Mesenchymal stem cell (in vitro differentiated cells and primary cell): Measurements from ENCODE around the gene FAM193B.

Source experiments
- DNase-seq: peaks from one replicate; pipeline ENCODE4 v3.0.0-alpha.2; 2013
- H2AFZ ChIP-seq: one replicate; pipeline ENCODE4 v1.6.1; 2013; ENCODE audit warnings: low read depth, mild to moderate bottlenecking, control low read depth, inconsistent platforms, low read length, moderate library complexity
- H2AK5ac ChIP-seq: 2 replicates; pipeline ENCODE4 v1.6.1; 2013; ENCODE audit warnings: low read length, moderate library complexity, mild to moderate bottlenecking, inconsistent platforms; ENCODE audit not compliant: severe bottlenecking
- H2BK120ac ChIP-seq: one replicate; pipeline ENCODE4 v1.6.1; 2013; ENCODE audit warnings: low read depth, mild to moderate bottlenecking, inconsistent platforms, low read length, moderate library complexity
- H2BK12ac ChIP-seq, 2 experiments: one replicate each; pipeline ENCODE4 v1.6.1; 2013; ENCODE audit warnings: inconsistent platforms in 2 of 2, low read length in 2 of 2, mild to moderate bottlenecking in 2 of 2, moderate library complexity in 2 of 2, control low read depth in 1 of 2
- H2BK15ac ChIP-seq: one replicate; pipeline ENCODE4 v1.6.1; 2013; ENCODE audit warnings: mild to moderate bottlenecking, low read depth, inconsistent platforms; ENCODE audit not compliant: poor library complexity, severe bottlenecking
- H2BK5ac ChIP-seq: 2 replicates; pipeline ENCODE4 v1.6.1; 2013; ENCODE audit warnings: low read depth, mild to moderate bottlenecking, low read length, control low read depth, inconsistent platforms; ENCODE audit not compliant: poor library complexity, severe bottlenecking
- H3K14ac ChIP-seq, 2 experiments: one replicate each; pipeline ENCODE4 v1.6.1; 2013; ENCODE audit warnings: inconsistent platforms in 2 of 2, low read length in 2 of 2, control low read depth in 1 of 2, mild to moderate bottlenecking in 1 of 2, moderate library complexity in 1 of 2
- H3K18ac ChIP-seq, 2 experiments: one replicate each; pipeline ENCODE4 v1.6.1; 2013; ENCODE audit warnings: inconsistent platforms in 2 of 2, low read length in 2 of 2, control low read depth in 1 of 2, low read depth in 1 of 2, mild to moderate bottlenecking in 1 of 2
- H3K23ac ChIP-seq, 2 experiments: one replicate each; pipeline ENCODE4 v1.6.1; 2013; ENCODE audit warnings: inconsistent platforms in 2 of 2, low read length in 2 of 2, mild to moderate bottlenecking in 2 of 2, moderate library complexity in 2 of 2, control low read depth in 1 of 2
- H3K27ac ChIP-seq: 2 replicates; pipeline ENCODE4 v1.5.1; 2013; ENCODE audit warnings: mild to moderate bottlenecking, moderate library complexity, low read length, control low read depth, inconsistent platforms; ENCODE audit not compliant: poor library complexity, severe bottlenecking
- H3K27me3 ChIP-seq, 2 experiments: 2 replicates each; pipeline versions ENCODE4 v1.6.1 to v1.7.0; 2013; ENCODE audit warnings: low read length in 2 of 2, mild to moderate bottlenecking in 2 of 2, moderate library complexity in 2 of 2, control low read depth in 1 of 2, inconsistent platforms in 1 of 2; ENCODE audit not compliant: control insufficient read depth in 1 of 2, insufficient read depth in 1 of 2
- H3K36me3 ChIP-seq, 2 experiments: 2 replicates each; pipeline versions ENCODE4 v1.6.1 to v1.7.0; 2013; ENCODE audit warnings: low read length in 2 of 2, control low read depth in 1 of 2, inconsistent platforms in 1 of 2, low read depth in 1 of 2, mild to moderate bottlenecking in 1 of 2; ENCODE audit not compliant: insufficient read depth in 2 of 2, control insufficient read depth in 1 of 2
- H3K4ac ChIP-seq, 2 experiments: one replicate each; pipeline ENCODE4 v1.6.1; 2013; ENCODE audit warnings: inconsistent platforms in 2 of 2, low read length in 2 of 2, mild to moderate bottlenecking in 2 of 2, moderate library complexity in 2 of 2, control low read depth in 1 of 2, low read depth in 1 of 2
- H3K4me1 ChIP-seq: 2 replicates; pipeline ENCODE4 v1.6.1; 2013; ENCODE audit warnings: low read depth, low read length, control low read depth; ENCODE audit not compliant: control insufficient read depth, insufficient read depth
- H3K4me2 ChIP-seq: 2 replicates; pipeline ENCODE4 v1.6.1; 2013; ENCODE audit warnings: low read length, mild to moderate bottlenecking, inconsistent platforms; ENCODE audit not compliant: poor library complexity, severe bottlenecking
- H3K4me3 ChIP-seq, 2 experiments: 2 replicates each; pipeline versions ENCODE4 v1.5.1 to v1.7.0; 2013; ENCODE audit warnings: low read length in 2 of 2, mild to moderate bottlenecking in 2 of 2, control low read depth in 1 of 2, low read depth in 1 of 2; ENCODE audit not compliant: insufficient read depth in 1 of 2
- H3K79me1 ChIP-seq: replicated peaks from 2 replicates; pipeline ENCODE4 v1.6.1; 2013; ENCODE audit warnings: mild to moderate bottlenecking, control low read depth, low read length, inconsistent platforms; ENCODE audit not compliant: poor library complexity, severe bottlenecking
- H3K9ac ChIP-seq: 2 replicates; pipeline ENCODE4 v1.7.0; 2013; ENCODE audit warnings: mild to moderate bottlenecking, low read length, moderate library complexity
- H3K9me3 ChIP-seq: 2 replicates; pipeline ENCODE4 v1.7.0; 2013; ENCODE audit warnings: mild to moderate bottlenecking, low read length; ENCODE audit not compliant: control insufficient read depth
- H4K8ac ChIP-seq: one replicate; pipeline ENCODE4 v1.6.1; 2013; ENCODE audit warnings: inconsistent platforms, mild to moderate bottlenecking, low read length, moderate library complexity
- H4K91ac ChIP-seq: one replicate; pipeline ENCODE4 v1.6.1; 2013; ENCODE audit warnings: mild to moderate bottlenecking, low read length, inconsistent platforms
- WGBS: methylation state at CpG from one replicate; pipeline ENCODE4 v1.1.7; 2013; ENCODE audit warnings: mixed read lengths; 5-methylcytosine and 5-hydroxymethylcytosine counted together

Gene FAM193B

DNA sequence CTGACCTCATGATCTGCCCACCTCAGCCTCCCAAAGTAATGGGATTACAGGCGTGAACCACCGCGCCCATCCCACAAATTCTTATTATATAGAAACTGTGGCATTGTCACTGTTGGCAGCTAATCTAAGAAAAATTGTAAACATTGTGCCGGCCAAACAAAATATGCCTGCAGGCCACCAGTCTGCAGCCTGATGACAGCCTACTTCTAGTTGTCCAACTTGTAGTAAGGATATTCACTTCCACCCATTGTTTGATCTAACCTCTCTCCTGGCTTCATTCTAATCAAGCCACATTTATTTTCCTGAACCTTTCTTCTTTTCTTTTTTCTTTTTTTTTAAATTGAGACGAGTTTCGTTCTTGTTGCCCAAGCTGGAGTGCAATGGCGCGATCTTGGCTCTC lies 24.0 kb upstream of the FAM193B start:
- Histone ChIP-seq H2AK5ac (no peak overlapping the region), H3K4me1 (no peaks in the 10 kb centered on the region), H3K9ac (no peak overlapping the region), H3K27me3 (peaks cover 6 to 18% of the 10 kb centered on the region in 2 experiments), H3K4ac (no peak overlapping the region), H2BK120ac (no peak overlapping the region), H2BK5ac (no peak overlapping the region), H2BK12ac (no peak overlapping the region), H3K4me3 (no peak overlapping the region), H2BK15ac (no peak overlapping the region), H3K18ac (no peak overlapping the region), H3K36me3 (no peaks in the 10 kb centered on the region), H3K79me1 (no peaks in the 10 kb centered on the region), H3K14ac (no peak overlapping the region), H3K4me2 (no peak overlapping the region), H4K91ac (no peak overlapping the region), H2AFZ (no peak overlapping the region), H4K8ac (no peak overlapping the region), H3K23ac (no peak overlapping the region), H3K27ac (no peak overlapping the region), H3K9me3 (no peaks in the 10 kb centered on the region)
- DNase-seq: no peak
- 93% methylated on average over 8 of the region's 8 CpGs for WGBS

DNA sequence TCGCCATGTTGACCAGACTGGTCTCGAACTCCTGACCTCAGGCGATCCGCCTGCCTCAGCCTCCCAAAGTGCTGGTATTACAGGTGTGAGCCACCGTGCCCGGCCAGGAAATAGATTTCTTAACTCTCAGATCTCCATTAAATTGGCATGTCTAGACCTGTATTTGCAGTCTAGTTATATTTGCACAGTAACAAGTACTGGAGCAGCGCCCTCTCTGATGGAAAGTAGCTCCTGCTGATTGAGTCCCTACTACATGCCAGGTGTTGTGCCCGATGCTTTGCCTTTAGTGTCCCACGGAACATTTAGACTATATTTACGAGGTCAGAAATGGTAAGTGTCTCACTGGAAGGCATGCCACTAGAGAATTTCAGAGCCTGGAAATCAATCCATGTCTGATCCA lies 21.8 kb upstream of the FAM193B start:
- Histone ChIP-seq H2BK5ac (no peak overlapping the region), H2BK15ac (no peak overlapping the region), H2AFZ (no peak overlapping the region), H2AK5ac (no peak overlapping the region), H3K4me1 (no peaks in the 10 kb centered on the region), H3K9ac (no peak overlapping the region), H3K14ac (no peak overlapping the region), H2BK120ac (no peak overlapping the region), H4K91ac (no peak overlapping the region), H3K36me3 (no peaks in the 10 kb centered on the region), H3K79me1 (no peaks in the 10 kb centered on the region), H2BK12ac (no peak overlapping the region), H4K8ac (no peak overlapping the region), H3K4me3 (no peak overlapping the region), H3K27ac (no peak overlapping the region), H3K27me3 (peaks cover 6 to 17% of the 10 kb centered on the region in 2 experiments), H3K23ac (no peak overlapping the region), H3K4me2 (no peak overlapping the region), H3K9me3 (no peaks in the 10 kb centered on the region), H3K18ac (no peak overlapping the region), H3K4ac (no peak overlapping the region)
- WGBS: 80% methylated on average over 10 of the region's 10 CpGs
- no peak for DNase-seq

DNA sequence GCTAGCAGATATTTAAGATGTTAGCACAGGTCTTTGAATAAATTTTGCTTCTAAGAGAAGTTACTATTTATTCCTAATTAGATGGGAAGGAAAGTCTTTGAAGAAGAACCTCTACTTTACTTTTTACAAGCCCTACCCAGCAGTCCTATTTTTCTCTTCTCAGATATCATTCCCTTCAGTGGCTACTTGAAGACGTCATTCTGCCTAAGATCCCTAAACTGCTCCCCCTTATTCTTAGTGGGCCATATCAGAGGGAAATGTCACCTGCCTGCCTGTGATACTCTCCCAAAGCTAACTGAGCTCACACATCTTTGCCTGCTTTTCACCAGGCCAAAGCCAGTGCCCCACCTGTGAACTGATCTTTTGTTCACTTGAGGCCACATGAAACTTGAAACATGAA lies 21.1 kb upstream of the FAM193B start:
- H2BK120ac ChIP-seq: no peak overlapping the region
- H2BK15ac ChIP-seq: no peak overlapping the region
- H3K14ac ChIP-seq: no peak overlapping the region
- no peaks in the 10 kb centered on the region for H3K9me3 ChIP-seq
- H3K18ac ChIP-seq: no peak overlapping the region
- no peak overlapping the region for H3K4me2 ChIP-seq
- H3K27ac ChIP-seq: no peak overlapping the region
- H3K4me3 ChIP-seq: no peak overlapping the region
- H3K27me3 ChIP-seq: peaks cover 6 to 17% of the 10 kb centered on the region in 2 experiments
- no peak overlapping the region for H3K4ac ChIP-seq
- H3K9ac ChIP-seq: no peak overlapping the region
- WGBS: 89% methylated on average over 1 of the region's 1 CpG
- no peak overlapping the region for H2BK5ac ChIP-seq
- no peaks in the 10 kb centered on the region for H3K36me3 ChIP-seq
- H3K4me1 ChIP-seq: no peaks in the 10 kb centered on the region
- no peak overlapping the region for H4K8ac ChIP-seq
- no peak overlapping the region for H4K91ac ChIP-seq
- DNase-seq: no peak
- H2AFZ ChIP-seq: no peak overlapping the region
- H2AK5ac ChIP-seq: no peak overlapping the region
- H2BK12ac ChIP-seq: no peak overlapping the region
- no peak overlapping the region for H3K23ac ChIP-seq
- H3K79me1 ChIP-seq: no peaks in the 10 kb centered on the region

DNA sequence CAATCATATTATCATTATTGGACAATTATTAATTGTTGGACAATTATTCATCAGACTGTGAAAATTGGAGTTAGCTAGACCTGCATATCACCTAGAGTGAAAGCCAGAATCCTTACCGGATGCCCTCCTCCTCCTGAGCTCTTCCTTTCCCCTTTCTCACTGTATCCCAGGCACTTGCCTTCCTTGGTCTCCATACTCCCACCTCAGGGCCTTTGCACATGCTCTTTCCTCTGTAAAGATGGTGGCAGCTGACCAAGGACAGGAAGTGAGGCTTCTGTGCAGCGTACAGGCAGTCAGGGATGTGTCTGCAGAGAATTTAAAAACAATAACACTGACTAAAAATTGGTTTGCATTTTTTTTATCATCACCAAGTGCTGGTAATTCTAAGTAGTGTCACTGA lies 15.5 kb upstream of the FAM193B start:
- H2BK5ac ChIP-seq: no peak overlapping the region
- H2BK15ac ChIP-seq: no peak overlapping the region
- no peak overlapping the region for H3K4me3 ChIP-seq
- H3K4ac ChIP-seq: no peak overlapping the region
- no peak overlapping the region for H2AFZ ChIP-seq
- H3K23ac ChIP-seq: no peak overlapping the region
- no peaks in the 10 kb centered on the region for H3K36me3 ChIP-seq
- no peak for DNase-seq
- 80% methylated on average over 1 of the region's 2 CpGs for WGBS
- no peak overlapping the region for H4K8ac ChIP-seq
- H3K4me1 ChIP-seq: no peaks in the 10 kb centered on the region
- no peak overlapping the region for H3K18ac ChIP-seq
- H4K91ac ChIP-seq: no peak overlapping the region
- no peak overlapping the region for H2BK120ac ChIP-seq
- H2AK5ac ChIP-seq: no peak overlapping the region
- no peak overlapping the region for H3K9ac ChIP-seq
- H3K79me1 ChIP-seq: no peaks in the 10 kb centered on the region
- no peaks in the 10 kb centered on the region for H3K9me3 ChIP-seq
- no peak overlapping the region for H3K27ac ChIP-seq
- no peak overlapping the region for H2BK12ac ChIP-seq
- no peak overlapping the region for H3K4me2 ChIP-seq
- H3K14ac ChIP-seq: no peak overlapping the region
- H3K27me3 ChIP-seq: peaks cover 11 to 40% of the 10 kb centered on the region in 2 experiments
